Dermis blood vessel endothelial cell (primary cell): ENCODE data around the gene PRR9. TPM values are rescaled to one million over a fixed set of nuclear protein-coding genes. Genes with fewer than 3 reads are reported as not detected.
"Not testable (repeated sequence)": the region's sequence is repeated elsewhere in the genome, so short reads cannot be mapped to it uniquely, and the experiment has no call there.

Experiments
- DNase-seq: peaks from one replicate; pipeline ENCODE4 v3.0.0; 2010
- total RNA-seq: library from RNA; depleted of rRNA; stranded (reverse); fragments of >200 nt; gene quantifications from 2 replicates; pipeline ENCODE4 v1.2.3, GENCODE V29; 2014

The PRR9 gene
- total RNA-seq = not detected in 2 replicates

- DNase-seq = no peak
Measured at GRCh38 chr1:153217212-153217611, at the start of gene PRR9. PRR9 (plus strand) TSS chr1:153217584; CDS start chr1:153218145, 561 bp downstream.

GRCh38 chr1:153168686-153169085 lies 48.7 kb upstream of the PRR9 start:
- DNase-seq = no peak

- DNase-seq = no peak
Measured at GRCh38 chr1:153174624-153175023, 42.8 kb upstream of the PRR9 start.

- DNase-seq = no peak
Measured at GRCh38 chr1:153178922-153179321, 38.5 kb upstream of the PRR9 start.

- no peak for DNase-seq
Measured at GRCh38 chr1:153180556-153180955, 36.8 kb upstream of the PRR9 start.

- DNase-seq = not testable (repeated sequence)
Measured at GRCh38 chr1:153188301-153188700, 29.1 kb upstream of the PRR9 start.

GRCh38 chr1:153190373-153190772 lies 27.0 kb upstream of the PRR9 start:
- DNase-seq = no peak

GRCh38 chr1:153192697-153193096 lies 24.7 kb upstream of the PRR9 start:
- DNase-seq = no peak

GRCh38 chr1:153194331-153195050 lies 22.9 kb upstream of the PRR9 start:
- DNase-seq = no peak

GRCh38 chr1:153195216-153195615 lies 22.2 kb upstream of the PRR9 start:
- no peak for DNase-seq

GRCh38 chr1:153202006-153202405 lies 15.4 kb upstream of the PRR9 start:
- no peak for DNase-seq

GRCh38 chr1:153203130-153203529 lies 14.3 kb upstream of the PRR9 start, which contains the start of gene LELP1:
LELP1 (plus strand) TSS chr1:153203430; CDS start chr1:153204708, 1,278 bp downstream.
- DNase-seq = no peak

- no peak for DNase-seq
Measured at GRCh38 chr1:153206631-153207030, 10.8 kb upstream of the PRR9 start.

GRCh38 chr1:153210206-153210605 lies 7.2 kb upstream of the PRR9 start:
- no peak for DNase-seq

GRCh38 chr1:153212201-153212600 lies 5.2 kb upstream of the PRR9 start:
- DNase-seq = no peak

- no peak for DNase-seq
Measured at GRCh38 chr1:153213519-153213918, 3.9 kb upstream of the PRR9 start.

GRCh38 chr1:153217744-153218416 lies 496 bp downstream of the PRR9 start:
- no peak for DNase-seq

- DNase-seq = peak; percentile 2
Measured at GRCh38 chr1:153220606-153221303, 3.4 kb downstream of the PRR9 start.

- DNase-seq = peak; percentile 63
Measured at GRCh38 chr1:153223040-153223891, 5.9 kb downstream of the PRR9 start.

GRCh38 chr1:153227810-153228209 lies 10.4 kb downstream of the PRR9 start:
- no peak for DNase-seq

- no peak for DNase-seq
Measured at GRCh38 chr1:153228491-153228890, 11.1 kb downstream of the PRR9 start.

GRCh38 chr1:153229076-153229829 lies 11.9 kb downstream of the PRR9 start:
- DNase-seq = peak; percentile 23
